ENCODE measurements around the gene TSPAN18. TPM values are rescaled to one million over a fixed set of nuclear protein-coding genes. Genes with fewer than 3 reads are reported as not detected.

TSPAN18 gene
- total RNA-seq, 2 experiments from 2014 or later, result not detected

DNA sequence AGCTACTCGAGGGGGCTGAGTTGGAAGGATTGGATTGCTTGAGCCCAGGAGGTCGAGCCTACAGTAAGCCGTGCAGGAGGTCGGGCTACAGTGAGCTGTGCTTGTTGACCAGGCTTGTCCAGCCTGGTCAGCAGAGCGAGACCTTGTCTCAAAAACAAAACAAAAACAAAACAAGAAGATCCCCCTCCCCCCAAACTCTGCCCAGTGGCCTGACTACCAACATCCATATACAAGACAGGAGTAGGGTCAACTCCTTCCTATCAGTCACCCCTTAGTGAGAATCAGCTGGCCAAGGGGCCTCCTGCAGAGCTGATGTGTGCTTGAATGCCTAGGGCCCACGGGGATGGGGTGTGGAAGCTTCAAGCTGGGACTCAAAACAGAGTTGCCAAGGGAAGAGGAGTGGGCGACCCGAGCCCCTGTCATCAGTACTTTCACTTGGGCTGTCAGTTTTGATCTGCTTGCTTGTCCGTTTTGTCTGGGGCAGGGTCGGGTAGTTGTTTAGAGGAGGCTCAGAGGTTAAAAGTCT, 942 bp upstream of the TSPAN18 start:
- POLR2A ChIA-PET, result no interaction called here
- TF ChIP-seq EZH2phosphoT487 (IDR thresholded peaks at IDR 0.05; ENCODE audit: borderline replicate concordance, low read depth, low read length), result no peak
- TF ChIP-seq, protein P1, sequence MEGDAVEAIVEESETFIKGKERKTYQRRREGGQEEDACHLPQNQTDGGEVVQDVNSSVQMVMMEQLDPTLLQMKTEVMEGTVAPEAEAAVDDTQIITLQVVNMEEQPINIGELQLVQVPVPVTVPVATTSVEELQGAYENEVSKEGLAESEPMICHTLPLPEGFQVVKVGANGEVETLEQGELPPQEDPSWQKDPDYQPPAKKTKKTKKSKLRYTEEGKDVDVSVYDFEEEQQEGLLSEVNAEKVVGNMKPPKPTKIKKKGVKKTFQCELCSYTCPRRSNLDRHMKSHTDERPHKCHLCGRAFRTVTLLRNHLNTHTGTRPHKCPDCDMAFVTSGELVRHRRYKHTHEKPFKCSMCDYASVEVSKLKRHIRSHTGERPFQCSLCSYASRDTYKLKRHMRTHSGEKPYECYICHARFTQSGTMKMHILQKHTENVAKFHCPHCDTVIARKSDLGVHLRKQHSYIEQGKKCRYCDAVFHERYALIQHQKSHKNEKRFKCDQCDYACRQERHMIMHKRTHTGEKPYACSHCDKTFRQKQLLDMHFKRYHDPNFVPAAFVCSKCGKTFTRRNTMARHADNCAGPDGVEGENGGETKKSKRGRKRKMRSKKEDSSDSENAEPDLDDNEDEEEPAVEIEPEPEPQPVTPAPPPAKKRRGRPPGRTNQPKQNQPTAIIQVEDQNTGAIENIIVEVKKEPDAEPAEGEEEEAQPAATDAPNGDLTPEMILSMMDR (conservative IDR thresholded peaks at IDR 0.05; ENCODE audit: low read length), result no peak
- H4K20me1 ChIP-seq (ENCODE audit: insufficient read depth, low read length), result no peaks in the 10 kb centered on the region
- H3K9me2 ChIP-seq (ENCODE audit: insufficient read depth, low read length), result no peaks in the 10 kb centered on the region
- no peaks in the 10 kb centered on the region for H3K36me3 ChIP-seq (ENCODE audit: insufficient read depth, low read length)
- peak overlapping the region; percentile 50; the same call in 1 of the 2 replicates for H3K4me2 ChIP-seq (ENCODE audit: low read length)
- CTCF ChIA-PET (ENCODE audit: unreplicated experiment), result no interaction called here
- peaks cover 6% of the 10 kb centered on the region for H3K4me1 ChIP-seq (ENCODE audit: insufficient read depth, low read length, poor library complexity, severe bottlenecking)
- DNase-seq (ENCODE audit: low spot score), result no peak
- H3K9me3 ChIP-seq (ENCODE audit: low read length), result no peaks in the 10 kb centered on the region
- H2AFZ ChIP-seq (ENCODE audit: low read length), result no peak overlapping the region
- H3K27ac ChIP-seq (ENCODE audit: low read depth, low read length, poor library complexity, severe bottlenecking), result no peak overlapping the region
- H3K4me3 ChIP-seq (ENCODE audit: low read depth, low read length, poor library complexity, severe bottlenecking), result no peak overlapping the region
- intact Hi-C loops (cut with micrococcal nuclease; ENCODE audit: unreplicated experiment), result no loop called here
- BruUV-seq (replicated peaks), result no TSS peak
- H3K79me2 ChIP-seq (ENCODE audit: insufficient read depth, low read depth, low read length), result no peaks in the 10 kb centered on the region

DNA sequence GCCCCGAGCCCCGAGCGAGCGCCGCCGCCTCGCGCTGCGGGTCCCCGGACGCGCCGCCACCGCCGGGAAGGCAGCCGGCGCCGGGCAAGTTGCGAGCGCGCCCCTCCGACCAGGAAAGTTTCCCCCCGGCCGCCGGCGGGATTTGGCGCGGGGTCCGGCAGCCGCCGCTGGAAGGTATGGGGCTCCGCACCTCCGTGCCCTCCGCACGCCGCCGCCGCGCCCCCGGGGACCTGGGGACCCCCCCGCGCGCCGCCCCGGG, 281 bp downstream of the TSPAN18 start:
- H3K36me3 ChIP-seq (ENCODE audit: insufficient read depth, low read length), result no peaks in the 10 kb centered on the region
- no peak for TF ChIP-seq EZH2phosphoT487 (IDR thresholded peaks at IDR 0.05; ENCODE audit: borderline replicate concordance, low read depth, low read length)
- TF ChIP-seq, protein P1 (conservative IDR thresholded peaks at IDR 0.05; ENCODE audit: low read length), result no peak
- H4K20me1 ChIP-seq (ENCODE audit: insufficient read depth, low read length), result no peaks in the 10 kb centered on the region
- no peaks in the 10 kb centered on the region for H3K79me2 ChIP-seq (ENCODE audit: insufficient read depth, low read depth, low read length)
- no peak overlapping the region for H2AFZ ChIP-seq (ENCODE audit: low read length)
- peaks cover 6% of the 10 kb centered on the region for H3K4me1 ChIP-seq (ENCODE audit: insufficient read depth, low read length, poor library complexity, severe bottlenecking)
- no peaks in the 10 kb centered on the region for H3K9me2 ChIP-seq (ENCODE audit: insufficient read depth, low read length)
- ChIA-PET CTCF (ENCODE audit: unreplicated experiment) (no interaction called here), POLR2A (no interaction called here)
- no peaks in the 10 kb centered on the region for H3K9me3 ChIP-seq (ENCODE audit: low read length)
- intact Hi-C loops (cut with micrococcal nuclease; ENCODE audit: unreplicated experiment), result no loop called here
- BruUV-seq (replicated peaks), result no TSS peak
- no peak for DNase-seq (ENCODE audit: low spot score)
- no peak overlapping the region for H3K27ac ChIP-seq (ENCODE audit: low read depth, low read length, poor library complexity, severe bottlenecking)
- peak overlapping the region; percentile 38 for H3K4me3 ChIP-seq (ENCODE audit: low read depth, low read length, poor library complexity, severe bottlenecking)
- H3K4me2 ChIP-seq (ENCODE audit: low read length), result peak overlapping the region; percentile 71

DNA sequence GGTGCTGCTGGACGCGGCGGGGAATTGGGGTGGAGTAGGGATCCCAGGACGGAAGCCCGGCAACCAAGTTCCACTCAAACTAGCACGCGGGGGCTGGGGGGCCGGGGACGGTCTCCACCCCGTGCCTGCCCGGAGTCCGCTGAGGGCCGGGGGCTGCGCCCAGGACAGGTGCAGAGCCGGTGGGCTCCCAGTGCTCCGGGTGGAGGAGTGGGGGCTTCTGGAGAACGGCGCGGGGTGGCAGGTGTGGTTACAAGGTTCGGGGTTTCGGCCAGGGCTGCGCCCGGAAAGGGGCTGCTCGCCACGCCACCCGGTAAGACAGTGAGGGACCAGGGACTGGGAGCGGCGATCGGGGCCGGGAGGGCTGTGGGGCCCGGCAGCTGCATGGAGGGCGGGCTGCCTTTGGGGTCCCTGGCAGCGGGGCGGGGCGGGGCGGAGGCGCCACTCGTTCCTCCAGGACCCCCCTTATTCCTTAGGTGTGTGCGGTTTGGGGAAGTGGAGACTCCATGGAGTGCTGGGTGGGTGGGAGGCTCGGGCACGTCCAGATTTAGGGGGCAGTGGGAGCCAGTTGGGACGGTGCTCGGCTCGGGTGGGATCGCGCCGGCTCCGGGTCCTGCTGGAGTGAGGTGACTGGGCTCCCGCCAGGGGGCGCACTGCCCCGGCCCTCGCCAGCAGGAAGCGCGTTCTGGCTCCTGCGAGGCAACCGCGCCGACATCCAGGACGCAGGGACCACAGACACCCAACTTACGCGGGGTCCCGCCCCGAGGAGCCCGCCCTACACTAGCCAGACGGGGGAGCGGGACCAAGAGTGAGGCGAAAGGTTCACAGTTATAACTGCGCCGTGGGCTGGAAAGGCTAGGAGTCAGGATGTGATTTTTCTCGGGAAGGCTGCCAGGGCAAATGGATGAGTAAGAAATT, 868 bp downstream of the TSPAN18 start:
- Histone ChIP-seq H3K36me3 (ENCODE audit: insufficient read depth, low read length) (no peaks in the 10 kb centered on the region), H3K79me2 (ENCODE audit: insufficient read depth, low read depth, low read length) (no peaks in the 10 kb centered on the region), H3K4me3 (ENCODE audit: low read depth, low read length, poor library complexity, severe bottlenecking) (peak overlapping the region; percentile 38), H3K4me1 (ENCODE audit: insufficient read depth, low read length, poor library complexity, severe bottlenecking) (peaks cover 6% of the 10 kb centered on the region), H2AFZ (ENCODE audit: low read length) (no peak overlapping the region), H3K27ac (ENCODE audit: low read depth, low read length, poor library complexity, severe bottlenecking) (no peak overlapping the region), H3K4me2 (ENCODE audit: low read length) (peak overlapping the region; percentile 71), H3K9me2 (ENCODE audit: insufficient read depth, low read length) (no peaks in the 10 kb centered on the region), H4K20me1 (ENCODE audit: insufficient read depth, low read length) (no peaks in the 10 kb centered on the region), H3K9me3 (ENCODE audit: low read length) (no peaks in the 10 kb centered on the region)
- ChIA-PET CTCF (ENCODE audit: unreplicated experiment) (no interaction called here), POLR2A (no interaction called here)
- DNase-seq (ENCODE audit: low spot score), result peak; percentile 59
- intact Hi-C loops (cut with micrococcal nuclease; ENCODE audit: unreplicated experiment), result no loop called here
- no TSS peak for BruUV-seq (replicated peaks)
- TF ChIP-seq, protein P1 (conservative IDR thresholded peaks at IDR 0.05; ENCODE audit: low read length), result peak; percentile 86
- TF ChIP-seq EZH2phosphoT487 (IDR thresholded peaks at IDR 0.05; ENCODE audit: borderline replicate concordance, low read depth, low read length), result no peak
